Activated CD4-positive, CD25-positive, alpha-beta regulatory T cell treated with anti-CD3 and anti-CD28 coated beads, Interleukin-2, amount 50 U/mL, for 16 hours (primary cell): ENCODE data around the gene OR2B2.

Experiments
- DNase-seq: peaks from one replicate; pipeline ENCODE4 v3.0.0-alpha.2; 2020; ENCODE audit warnings: low read depth, low spot score

Gene OR2B2

GRCh38 chr6:27893836-27894807, 18.1 kb downstream of the OR2B2 start:
- peak; percentile 66 for DNase-seq

DNA sequence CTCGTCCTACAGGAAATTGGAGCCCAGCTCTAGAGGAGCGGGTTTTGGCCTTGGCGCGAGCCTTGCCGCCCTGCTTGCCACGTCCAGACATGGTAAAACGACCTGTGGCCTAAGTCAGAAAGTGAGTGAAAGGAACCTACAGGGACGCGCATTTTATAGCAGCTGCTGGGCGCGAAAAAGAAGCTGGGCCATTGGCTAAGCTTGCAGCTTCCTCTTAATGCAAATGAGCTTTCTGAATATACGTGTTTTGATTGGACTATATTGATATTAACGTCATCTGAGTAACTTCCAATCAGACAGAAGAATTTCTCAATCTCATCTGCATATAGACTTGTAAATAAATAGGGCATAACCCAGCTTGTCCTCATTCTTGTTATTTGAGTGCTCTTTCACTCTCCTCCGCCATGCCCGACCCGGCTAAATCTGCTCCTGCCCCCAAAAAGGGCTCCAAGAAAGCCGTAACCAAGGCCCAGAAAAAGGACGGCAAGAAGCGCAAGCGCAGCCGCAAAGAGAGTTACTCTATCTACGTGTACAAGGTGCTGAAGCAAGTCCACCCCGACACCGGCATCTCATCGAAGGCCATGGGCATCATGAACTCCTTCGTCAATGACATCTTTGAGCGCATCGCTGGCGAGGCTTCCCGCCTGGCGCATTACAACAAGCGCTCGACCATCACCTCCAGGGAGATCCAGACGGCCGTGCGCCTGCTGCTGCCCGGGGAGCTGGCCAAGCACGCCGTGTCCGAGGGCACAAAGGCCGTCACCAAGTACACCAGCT, 18.9 kb downstream of the OR2B2 start:
- DNase-seq: peak; percentile 75

GRCh38 chr6:27892649-27893058, 19.5 kb downstream of the OR2B2 start:
- no peak for DNase-seq

DNA sequence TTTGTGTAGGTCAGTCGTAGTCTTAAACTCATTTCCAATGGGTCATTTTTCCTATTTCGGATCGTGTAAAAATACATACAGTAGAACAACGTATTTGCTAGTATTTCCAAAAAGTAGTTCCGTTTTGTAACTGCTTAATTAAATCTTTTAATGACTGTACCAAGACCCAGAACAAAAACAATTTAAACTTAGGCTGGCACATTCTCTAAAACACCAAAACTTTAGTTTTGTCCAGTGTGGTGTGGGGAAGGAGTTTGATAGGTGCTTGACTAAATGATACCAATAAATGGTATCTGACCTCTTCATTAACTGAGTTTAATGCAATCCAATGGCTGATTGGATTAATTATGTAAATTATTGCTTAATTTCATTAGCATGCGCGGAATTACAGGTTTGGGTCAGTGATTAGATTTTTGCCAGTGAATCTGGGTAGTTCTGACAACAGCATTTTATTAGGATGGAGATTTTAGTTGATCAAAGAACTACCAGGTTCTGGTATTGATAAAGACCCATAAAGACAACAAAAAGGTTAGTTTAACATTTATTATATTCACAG, 20.8 kb downstream of the OR2B2 start:
- DNase-seq: no peak

DNA sequence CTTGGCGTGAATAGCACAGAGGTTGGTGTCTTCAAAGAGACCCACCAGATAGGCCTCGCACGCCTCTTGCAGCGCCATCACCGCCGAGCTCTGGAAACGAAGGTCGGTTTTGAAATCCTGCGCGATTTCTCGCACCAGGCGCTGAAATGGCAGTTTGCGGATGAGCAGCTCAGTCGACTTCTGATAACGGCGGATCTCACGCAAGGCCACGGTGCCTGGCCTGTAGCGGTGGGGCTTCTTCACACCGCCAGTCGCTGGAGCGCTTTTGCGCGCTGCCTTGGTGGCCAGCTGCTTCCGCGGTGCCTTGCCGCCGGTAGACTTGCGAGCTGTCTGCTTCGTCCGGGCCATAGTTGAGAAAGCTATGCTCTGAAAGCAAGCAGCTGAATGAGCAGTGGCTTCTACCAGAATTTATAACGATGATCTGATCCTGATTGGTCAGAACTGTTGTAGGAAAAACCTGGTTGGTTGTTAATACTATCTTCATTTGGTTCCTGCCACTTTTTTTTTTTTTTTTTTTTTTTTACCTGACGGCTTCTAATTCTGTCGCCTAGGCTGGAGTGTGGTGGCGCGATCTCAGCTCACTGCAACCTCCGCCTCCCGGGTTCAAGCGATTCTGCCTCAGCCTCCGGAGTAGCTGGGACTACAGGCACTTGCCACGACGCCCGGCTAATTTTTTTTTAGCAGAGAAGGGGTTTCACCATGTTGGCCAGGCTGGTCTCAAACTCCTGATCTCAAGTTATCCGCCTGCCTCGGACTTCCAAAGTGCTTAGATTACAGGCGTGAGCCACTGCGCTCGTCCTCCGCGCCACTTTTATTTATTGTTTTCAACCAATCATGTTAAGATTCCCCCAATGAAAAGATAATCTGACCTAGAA, 21.5 kb downstream of the OR2B2 start:
- peak; percentile 55 for DNase-seq

DNA sequence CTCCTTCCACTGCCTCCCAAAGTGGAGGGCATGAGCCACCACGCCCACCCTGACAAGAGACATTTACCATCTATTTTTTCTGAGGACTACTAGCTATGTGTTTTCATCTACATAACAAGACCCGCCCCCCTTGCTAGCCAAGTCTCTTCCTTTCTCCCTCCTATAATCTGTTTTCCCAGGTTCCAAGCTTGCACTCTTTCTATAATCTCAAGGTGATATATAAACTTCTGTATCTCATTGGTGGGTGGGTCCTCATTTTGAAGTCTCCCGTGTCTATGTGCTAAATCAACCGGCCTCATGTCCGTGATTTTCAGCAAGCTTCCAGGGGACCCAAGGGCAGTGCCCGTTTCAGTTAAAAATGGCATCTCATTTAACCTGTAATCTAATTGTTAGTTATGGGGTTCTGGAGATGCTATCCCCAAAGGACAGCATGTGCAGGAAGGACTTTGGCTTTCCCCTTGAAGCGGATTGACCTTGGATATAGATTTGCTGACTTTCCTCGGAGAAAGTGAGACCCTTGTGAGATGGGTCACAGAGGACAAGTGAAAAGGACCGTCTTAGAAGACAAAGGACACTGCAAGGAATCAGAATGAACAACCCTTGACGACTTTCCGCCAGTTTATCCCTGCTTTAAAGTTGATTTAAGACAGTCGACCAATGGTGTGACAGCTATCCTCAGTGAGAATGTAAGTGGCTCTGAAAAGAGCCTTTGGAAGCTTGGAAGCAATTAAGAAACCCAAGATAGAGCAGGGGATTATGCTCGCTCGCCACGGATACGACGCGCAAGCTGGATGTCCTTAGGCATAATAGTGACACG, 22.4 kb downstream of the OR2B2 start:
- no peak for DNase-seq

GRCh38 chr6:27889275-27889627, 22.9 kb downstream of the OR2B2 start:
- no peak for DNase-seq

GRCh38 chr6:27888566-27888965, 23.6 kb downstream of the OR2B2 start:
- DNase-seq: no peak

DNA sequence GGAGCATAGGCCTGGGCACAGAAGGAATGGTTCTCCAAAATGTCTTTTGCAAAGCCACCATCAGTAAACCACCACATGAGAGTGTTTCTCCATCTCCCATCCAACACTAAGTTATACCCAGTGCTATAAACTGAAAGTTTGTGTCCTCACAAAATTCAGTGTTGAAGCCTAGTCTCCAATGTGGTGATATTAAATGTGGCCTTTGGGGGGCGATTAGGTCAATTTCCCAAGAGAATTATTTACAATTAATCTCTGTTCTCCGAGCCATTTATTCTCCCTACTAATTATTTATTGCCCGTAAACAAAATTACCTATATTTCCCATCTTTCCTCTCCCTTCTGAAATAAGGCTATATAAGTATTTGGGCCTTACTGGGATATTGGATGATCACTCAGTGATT, 26.1 kb downstream of the OR2B2 start:
- no peak for DNase-seq

DNA sequence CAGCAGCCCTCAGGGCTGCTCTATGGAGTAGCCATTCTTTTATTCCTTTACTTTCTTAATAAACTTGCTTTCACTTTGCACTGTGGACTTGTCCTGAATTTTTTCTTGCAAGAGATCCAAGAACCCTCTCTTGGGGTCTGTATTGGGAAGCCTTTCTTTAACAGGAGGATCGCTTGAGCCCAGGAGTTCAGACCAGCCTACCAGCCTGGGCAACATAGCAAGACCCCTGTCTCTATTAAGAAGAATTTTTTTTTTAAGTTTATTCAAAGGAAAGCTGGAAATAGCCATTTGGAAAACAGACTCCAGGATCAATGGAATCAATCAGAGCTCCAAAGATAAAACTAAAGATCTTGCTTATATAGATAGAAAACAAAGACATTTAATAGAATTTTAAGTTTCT, 29.1 kb downstream of the OR2B2 start:
- no peak for DNase-seq

GRCh38 chr6:27882624-27883023, 29.6 kb downstream of the OR2B2 start:
- DNase-seq: no peak

DNA sequence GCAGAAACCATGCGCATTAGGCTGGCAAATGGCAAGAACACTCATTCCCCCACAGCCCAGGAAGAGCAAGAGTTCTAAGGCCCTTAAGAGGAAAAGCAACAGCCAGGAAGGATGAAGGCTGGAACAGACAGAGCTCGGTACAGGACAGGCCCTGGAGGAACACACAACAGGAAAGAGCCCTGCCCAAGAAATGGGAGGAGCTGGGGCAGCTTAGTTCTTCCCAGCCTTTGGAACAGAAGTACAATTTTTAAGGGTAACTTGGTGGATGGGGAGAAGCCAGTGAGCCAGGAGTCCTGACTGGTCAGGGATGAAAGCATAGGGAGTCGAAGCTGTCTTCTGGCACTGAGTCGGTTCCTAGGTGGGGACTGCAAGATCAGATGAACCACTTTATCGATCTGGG, 32.4 kb downstream of the OR2B2 start:
- no peak for DNase-seq

GRCh38 chr6:27874016-27874415, 38.2 kb downstream of the OR2B2 start:
- DNase-seq: no peak

- DNase-seq: no peak
These were observed 38.9 kb downstream of the OR2B2 start for GRCh38 chr6:27873021-27873940.

DNA sequence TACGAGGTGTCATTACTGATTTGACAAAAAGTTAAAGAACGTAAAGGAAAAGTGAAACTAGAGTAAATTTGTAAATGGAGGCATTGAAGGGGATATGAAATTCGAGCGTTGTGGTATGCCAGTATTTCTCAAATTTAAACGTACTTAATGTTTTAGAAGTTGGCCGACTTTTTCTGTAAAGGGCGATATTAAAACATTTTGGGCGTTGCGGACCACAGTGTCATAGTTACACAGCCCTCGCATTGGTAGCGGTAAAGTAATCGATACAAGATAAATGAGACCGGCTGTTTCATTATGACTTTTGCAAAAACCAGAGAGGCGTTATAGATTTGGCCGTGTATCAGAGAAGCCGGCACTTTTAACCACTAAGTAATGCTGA, 39.6 kb downstream of the OR2B2 start:
- no peak for DNase-seq

DNA sequence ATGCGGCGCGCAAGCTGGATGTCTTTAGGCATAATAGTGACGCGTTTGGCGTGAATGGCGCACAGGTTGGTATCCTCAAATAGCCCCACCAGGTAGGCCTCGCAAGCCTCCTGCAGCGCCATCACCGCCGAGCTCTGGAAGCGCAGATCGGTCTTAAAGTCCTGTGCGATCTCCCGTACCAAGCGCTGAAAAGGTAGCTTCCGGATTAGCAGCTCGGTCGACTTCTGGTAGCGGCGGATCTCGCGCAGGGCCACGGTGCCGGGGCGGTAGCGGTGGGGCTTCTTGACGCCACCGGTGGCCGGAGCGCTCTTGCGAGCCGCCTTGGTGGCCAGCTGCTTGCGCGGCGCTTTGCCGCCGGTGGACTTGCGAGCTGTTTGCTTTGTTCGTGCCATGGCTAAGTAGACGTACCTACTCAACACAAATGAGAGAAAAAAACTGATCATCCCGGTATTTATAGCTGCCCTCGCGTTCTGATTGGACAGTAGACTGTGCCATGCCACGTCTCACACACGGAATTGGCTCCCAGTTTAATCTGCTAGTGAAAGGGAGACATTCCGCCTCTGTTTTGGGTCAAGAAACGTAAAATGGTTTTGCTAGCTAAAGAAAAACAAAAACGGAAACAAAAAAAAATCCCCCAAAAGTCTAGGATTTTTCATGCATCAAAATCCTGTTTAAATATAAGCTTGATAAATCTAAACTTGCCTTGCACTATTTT, 40.1 kb downstream of the OR2B2 start:
- peak; percentile 72 for DNase-seq

DNA sequence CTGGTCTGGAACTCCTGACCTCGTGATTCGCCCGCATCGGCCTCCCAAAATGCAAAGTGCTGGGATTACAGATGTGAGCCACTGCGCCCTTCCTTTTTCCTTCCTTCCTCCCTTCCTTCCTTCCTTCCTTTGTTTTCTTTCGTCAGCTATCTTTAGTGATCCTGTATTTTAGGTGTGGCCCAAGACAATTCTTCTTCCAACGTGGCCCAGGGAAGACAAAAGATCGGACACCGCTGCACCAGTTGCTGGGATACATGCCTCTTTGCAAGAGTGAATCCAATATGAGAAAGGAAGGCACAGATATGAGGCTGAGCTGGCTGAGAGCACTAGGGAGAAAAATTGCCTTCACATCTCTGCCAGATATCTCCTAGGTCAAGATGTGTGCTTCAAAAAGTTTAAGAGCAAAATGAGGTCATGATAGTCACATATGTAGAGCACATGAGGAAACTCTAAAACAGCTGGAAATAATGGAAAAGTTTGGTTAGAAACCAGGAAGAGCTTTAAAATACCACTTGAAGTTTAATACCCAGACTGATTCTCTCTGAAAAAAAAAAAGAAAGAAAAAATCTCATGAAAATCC, 41.8 kb downstream of the OR2B2 start:
- no peak for DNase-seq

- DNase-seq: no peak
These were observed 43.9 kb downstream of the OR2B2 start for GRCh38 chr6:27868311-27868710.

DNA sequence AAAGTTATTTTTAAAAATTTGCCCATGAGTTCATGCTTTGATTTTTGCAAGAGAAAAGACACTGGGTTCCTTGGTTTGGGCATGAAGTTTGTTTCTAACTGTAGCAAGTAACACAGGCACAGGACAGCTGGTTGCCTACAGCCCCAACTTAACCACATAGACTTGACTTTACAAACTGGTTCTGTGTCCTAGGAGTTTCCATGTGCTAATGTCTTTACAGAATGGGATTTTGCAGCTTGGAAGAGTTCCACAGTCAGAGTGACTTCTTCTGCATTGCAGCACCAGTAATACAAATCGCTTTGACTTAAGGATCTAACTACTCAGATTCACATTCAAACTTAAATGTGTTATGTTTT, 44.3 kb downstream of the OR2B2 start:
- DNase-seq: no peak
